IPS-20b (cell line): Measurements from ENCODE around the gene PGBD4.

ENCODE experiments used
- H3K27ac ChIP-seq: one replicate; pipeline ENCODE4 v1.5.1; 2013; ENCODE audit warnings: low read length
- H3K27me3 ChIP-seq: 2 replicates; pipeline ENCODE4 v1.6.1; 2013; ENCODE audit warnings: mild to moderate bottlenecking, low read length, inconsistent platforms; ENCODE audit not compliant: insufficient read depth
- H3K36me3 ChIP-seq: 2 replicates; pipeline ENCODE4 v1.6.1; 2013; ENCODE audit warnings: low read depth, mild to moderate bottlenecking, inconsistent platforms, low read length, moderate library complexity; ENCODE audit not compliant: insufficient read depth
- H3K4me1 ChIP-seq: 2 replicates; pipeline ENCODE4 v1.6.1; 2013; ENCODE audit warnings: mild to moderate bottlenecking, control low read depth, inconsistent platforms, low read length, moderate library complexity; ENCODE audit not compliant: insufficient read depth
- H3K4me3 ChIP-seq: 2 replicates; pipeline ENCODE4 v1.5.1; 2013; ENCODE audit warnings: mild to moderate bottlenecking, low read length, inconsistent platforms
- H3K9ac ChIP-seq: 2 replicates; pipeline ENCODE4 v1.6.1; 2013; ENCODE audit warnings: low read depth, mild to moderate bottlenecking, inconsistent platforms, low read length, moderate library complexity
- H3K9me3 ChIP-seq: 2 replicates; pipeline ENCODE4 v1.6.1; 2013; ENCODE audit warnings: mild to moderate bottlenecking, low read depth, low read length, inconsistent platforms; ENCODE audit not compliant: insufficient read depth

Gene PGBD4

DNA sequence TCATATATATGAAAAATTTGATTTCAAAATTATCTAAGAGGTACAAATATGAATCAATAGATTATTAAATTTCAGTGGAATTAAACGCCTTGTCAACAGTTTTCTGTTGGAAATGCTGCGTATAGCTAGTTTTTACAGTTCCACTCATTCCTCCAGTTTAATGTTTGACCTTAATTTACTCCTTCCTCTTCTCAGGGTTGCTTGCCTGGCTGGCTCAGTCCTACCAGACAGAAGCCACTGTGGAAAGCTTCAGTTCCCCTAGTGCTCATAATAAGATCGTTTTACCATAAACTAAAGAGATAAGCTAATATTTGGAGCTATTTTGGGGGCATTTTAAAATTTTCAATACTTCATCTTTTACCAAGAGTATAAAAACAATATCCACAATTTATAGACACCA is 23.0 kb upstream of the PGBD4 start:
- Histone ChIP-seq H3K27me3 (no peaks in the 10 kb centered on the region), H3K4me3 (no peak overlapping the region), H3K27ac (no peak overlapping the region), H3K36me3 (peaks cover 6% of the 10 kb centered on the region), H3K9me3 (no peaks in the 10 kb centered on the region), H3K9ac (no peak overlapping the region), H3K4me1 (no peaks in the 10 kb centered on the region)

DNA sequence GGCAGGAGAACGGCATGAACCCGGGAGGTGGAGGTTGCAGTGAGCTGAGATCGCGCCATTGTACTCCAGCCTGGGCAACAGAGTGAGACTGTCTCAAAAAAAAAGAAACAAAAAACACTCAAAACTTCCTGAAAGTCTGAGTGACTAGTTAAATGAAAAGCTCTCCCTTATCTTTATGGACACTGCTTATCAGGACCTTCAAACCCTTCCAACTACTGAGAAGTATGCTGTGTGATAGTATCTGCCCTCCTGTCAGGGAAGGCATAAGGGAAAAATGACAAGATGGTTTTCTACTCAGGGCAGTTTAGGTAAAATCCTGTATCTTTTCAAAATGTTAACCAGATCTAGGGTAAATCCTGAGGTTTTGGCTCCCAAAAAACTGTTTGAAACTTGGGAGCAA is 22.0 kb upstream of the PGBD4 start:
- Histone ChIP-seq H3K9ac (no peak overlapping the region), H3K36me3 (peaks cover 13% of the 10 kb centered on the region), H3K9me3 (no peaks in the 10 kb centered on the region), H3K27me3 (no peaks in the 10 kb centered on the region), H3K4me1 (no peaks in the 10 kb centered on the region), H3K4me3 (no peak overlapping the region), H3K27ac (no peak overlapping the region)

DNA sequence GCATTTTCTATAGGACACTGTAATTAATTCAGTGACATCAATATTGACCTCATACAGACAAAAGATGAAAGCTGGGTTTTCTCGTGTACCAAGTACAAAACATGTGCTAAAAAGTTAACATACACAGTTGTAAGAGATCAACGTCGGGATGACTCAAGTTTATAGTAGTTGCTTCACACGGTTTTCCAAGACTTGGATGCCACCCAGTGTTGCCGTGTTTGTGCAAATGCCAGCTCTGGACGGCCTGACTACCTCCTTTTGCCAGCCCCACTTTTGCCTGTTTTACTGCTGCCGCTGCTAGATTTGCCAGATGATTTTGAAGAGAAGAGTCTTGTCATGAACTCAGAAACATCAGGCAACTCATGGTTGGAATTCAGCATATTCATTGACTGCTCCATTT is 17.8 kb upstream of the PGBD4 start:
- Histone ChIP-seq H3K4me3 (no peak overlapping the region), H3K27me3 (no peaks in the 10 kb centered on the region), H3K9ac (no peak overlapping the region), H3K4me1 (no peaks in the 10 kb centered on the region), H3K27ac (no peak overlapping the region), H3K36me3 (peaks cover 29% of the 10 kb centered on the region), H3K9me3 (no peaks in the 10 kb centered on the region)

DNA sequence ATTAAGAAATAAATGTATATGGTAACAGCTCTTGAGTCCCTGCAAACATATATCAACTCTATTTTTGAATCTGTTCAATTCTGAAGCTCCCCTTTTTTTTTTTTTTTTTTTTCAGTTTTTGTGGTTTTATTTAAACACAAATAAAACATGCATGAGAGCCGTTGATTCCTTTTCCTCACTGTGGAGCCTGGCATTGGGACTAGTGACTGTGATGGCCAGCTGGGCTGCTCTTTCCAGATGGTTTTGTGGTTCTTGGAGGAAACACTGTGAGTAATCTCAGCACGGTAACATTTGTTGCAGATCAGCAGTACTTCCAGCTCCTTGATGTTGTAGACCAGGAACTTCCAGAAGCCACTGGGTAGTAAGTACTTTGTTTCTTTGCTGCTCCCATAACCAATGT is 16.1 kb upstream of the PGBD4 start:
- H3K36me3 ChIP-seq: peaks cover 38% of the 10 kb centered on the region
- no peaks in the 10 kb centered on the region for H3K4me1 ChIP-seq
- H3K9me3 ChIP-seq: no peaks in the 10 kb centered on the region
- H3K4me3 ChIP-seq: no peak overlapping the region
- H3K27ac ChIP-seq: no peak overlapping the region
- H3K27me3 ChIP-seq: no peaks in the 10 kb centered on the region
- H3K9ac ChIP-seq: no peak overlapping the region

DNA sequence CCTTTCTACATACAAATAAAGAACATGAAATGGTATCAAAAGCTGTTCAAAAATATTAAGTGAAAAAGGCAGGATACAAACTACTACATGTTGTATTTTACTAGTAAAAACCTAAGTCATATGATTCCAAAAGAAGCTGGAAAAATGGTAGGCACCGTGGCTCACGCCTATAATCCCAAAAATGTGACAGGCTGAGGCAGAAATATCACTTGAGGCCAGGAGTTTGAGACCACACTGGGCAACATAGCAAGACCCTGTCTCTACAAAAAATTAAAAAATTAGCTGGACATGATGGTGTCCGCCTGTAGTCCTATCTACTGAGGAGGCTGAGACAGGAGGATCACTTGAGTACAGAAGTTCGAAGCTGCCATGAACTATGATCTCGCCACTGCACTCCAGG is 2.0 kb upstream of the PGBD4 start:
- H3K4me3 ChIP-seq: no peak overlapping the region
- no peaks in the 10 kb centered on the region for H3K9me3 ChIP-seq
- H3K27ac ChIP-seq: no peak overlapping the region
- H3K36me3 ChIP-seq: peaks cover 11% of the 10 kb centered on the region
- H3K27me3 ChIP-seq: no peaks in the 10 kb centered on the region
- H3K4me1 ChIP-seq: peaks cover 6% of the 10 kb centered on the region
- no peak overlapping the region for H3K9ac ChIP-seq

DNA sequence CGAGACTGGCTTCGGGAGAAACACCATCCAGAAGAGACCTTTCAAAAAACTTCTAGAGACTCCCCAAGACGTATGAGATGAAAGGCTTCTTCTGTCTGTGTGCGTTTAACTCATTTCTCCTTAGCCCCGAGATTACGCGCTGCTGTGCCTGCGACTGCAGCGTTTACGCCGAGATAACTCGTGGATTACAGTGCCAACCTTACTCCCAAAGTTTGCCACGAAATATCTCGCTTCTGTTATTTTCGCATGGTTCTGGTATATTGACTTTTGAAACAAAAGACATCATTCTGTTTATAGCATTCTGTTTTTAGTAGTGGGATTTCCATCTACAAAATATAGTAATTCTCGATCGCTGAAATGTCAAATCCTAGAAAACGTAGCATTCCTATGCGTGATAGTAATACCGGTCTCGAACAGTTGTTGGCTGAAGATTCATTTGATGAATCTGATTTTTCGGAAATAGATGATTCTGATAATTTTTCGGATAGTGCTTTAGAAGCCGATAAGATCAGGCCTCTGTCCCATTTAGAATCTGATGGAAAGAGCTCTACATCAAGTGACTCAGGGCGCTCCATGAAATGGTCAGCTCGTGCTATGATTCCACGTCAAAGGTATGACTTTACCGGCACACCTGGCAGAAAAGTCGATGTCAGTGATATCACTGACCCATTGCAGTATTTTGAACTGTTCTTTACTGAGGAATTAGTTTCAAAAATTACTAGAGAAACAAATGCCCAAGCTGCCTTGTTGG is 467 bp downstream of the PGBD4 start:
- Histone ChIP-seq H3K4me3 (peak overlapping the region; percentile 91), H3K27ac (peak overlapping the region; percentile 14), H3K36me3 (no peaks in the 10 kb centered on the region), H3K4me1 (peaks cover 6% of the 10 kb centered on the region), H3K9ac (peak overlapping the region; percentile 74; the same call in 1 of the 2 replicates), H3K9me3 (no peaks in the 10 kb centered on the region), H3K27me3 (no peaks in the 10 kb centered on the region)

DNA sequence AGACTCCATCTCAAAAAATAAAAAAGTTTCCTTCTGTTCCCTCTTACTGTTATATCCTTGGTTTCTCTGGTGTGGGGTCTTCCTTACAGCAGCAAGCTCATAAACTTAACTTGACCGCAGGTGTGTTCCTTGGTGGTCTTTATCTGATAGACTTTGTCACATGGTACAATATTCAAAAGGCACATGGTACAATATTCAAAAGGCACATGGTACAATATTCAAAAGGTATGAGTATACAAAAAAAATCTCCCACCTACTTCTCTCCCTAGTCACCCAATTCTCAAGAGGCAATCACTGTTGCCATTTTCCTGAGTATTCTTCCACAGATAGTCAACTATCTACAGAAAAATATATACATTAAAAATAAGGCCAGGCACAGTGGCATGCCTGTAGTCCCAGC is 4.5 kb downstream of the PGBD4 start:
- H3K4me3 ChIP-seq: no peak overlapping the region
- no peaks in the 10 kb centered on the region for H3K27me3 ChIP-seq
- no peak overlapping the region for H3K27ac ChIP-seq
- H3K9me3 ChIP-seq: no peaks in the 10 kb centered on the region
- H3K9ac ChIP-seq: no peak overlapping the region
- H3K36me3 ChIP-seq: no peaks in the 10 kb centered on the region
- no peaks in the 10 kb centered on the region for H3K4me1 ChIP-seq

DNA sequence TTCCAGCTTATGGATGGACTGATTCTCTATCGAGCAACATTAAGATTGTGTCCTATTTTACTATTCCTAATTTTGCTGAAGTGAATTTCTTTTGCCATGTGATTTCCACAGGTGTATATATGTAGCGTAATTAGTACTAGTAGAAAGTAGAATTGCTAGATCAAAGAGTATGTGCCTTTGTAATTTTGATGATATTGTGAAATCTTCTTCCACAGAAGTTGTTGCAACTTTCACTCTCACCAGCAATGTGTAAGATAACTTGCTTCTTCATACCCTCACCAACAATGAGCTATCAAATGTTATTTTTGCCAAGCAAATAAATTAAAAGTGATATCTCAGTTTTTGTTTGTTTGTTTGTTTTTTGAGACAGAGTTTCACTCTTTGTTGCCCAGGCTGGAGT is 5.4 kb downstream of the PGBD4 start:
- Histone ChIP-seq H3K9me3 (no peaks in the 10 kb centered on the region), H3K9ac (no peak overlapping the region), H3K4me1 (no peaks in the 10 kb centered on the region), H3K27me3 (no peaks in the 10 kb centered on the region), H3K36me3 (no peaks in the 10 kb centered on the region), H3K27ac (no peak overlapping the region), H3K4me3 (no peak overlapping the region)

DNA sequence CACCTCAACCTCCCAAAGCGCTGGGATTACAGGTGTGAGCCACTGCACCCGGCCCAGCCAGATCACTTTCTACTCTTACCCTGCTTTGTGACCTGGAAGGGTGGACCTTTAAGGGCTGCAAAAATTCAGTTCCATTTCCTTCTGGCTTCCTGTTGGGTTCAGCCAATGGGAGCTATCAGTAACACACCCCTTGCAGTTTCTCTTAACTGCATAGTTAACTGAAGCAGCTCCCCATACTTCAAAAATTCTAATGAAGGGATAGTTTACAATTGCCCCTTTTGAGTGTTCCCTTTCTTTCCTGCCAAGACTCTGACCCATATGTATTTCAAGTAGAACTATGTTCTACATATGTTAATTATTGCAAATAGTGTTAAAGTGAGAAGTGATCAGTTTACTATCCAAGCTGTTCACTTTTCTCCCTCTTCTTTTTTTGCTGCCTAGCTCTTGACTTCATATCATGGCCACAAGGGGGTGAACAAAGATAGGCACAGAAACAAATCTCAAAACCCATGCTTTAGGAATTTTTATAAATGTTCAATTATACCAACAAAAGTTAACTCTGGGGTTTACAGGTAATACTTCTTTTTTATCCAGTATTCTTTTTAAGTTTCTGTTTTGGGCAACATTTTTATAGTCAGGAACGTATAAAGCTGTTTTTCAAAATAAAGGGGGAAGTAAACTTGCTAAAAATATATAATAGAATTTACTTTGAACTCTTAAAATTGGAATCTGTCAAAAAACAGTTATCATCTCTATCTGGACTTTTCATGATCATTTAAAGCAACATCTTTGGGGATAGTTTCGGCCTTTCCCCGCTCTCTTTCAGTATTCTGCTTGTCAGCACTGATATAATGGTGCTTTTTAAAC is 8.1 kb downstream of the PGBD4 start:
- no peaks in the 10 kb centered on the region for H3K27me3 ChIP-seq
- H3K27ac ChIP-seq: no peak overlapping the region
- H3K9ac ChIP-seq: no peak overlapping the region
- no peaks in the 10 kb centered on the region for H3K4me1 ChIP-seq
- no peaks in the 10 kb centered on the region for H3K36me3 ChIP-seq
- no peak overlapping the region for H3K4me3 ChIP-seq
- no peaks in the 10 kb centered on the region for H3K9me3 ChIP-seq

DNA sequence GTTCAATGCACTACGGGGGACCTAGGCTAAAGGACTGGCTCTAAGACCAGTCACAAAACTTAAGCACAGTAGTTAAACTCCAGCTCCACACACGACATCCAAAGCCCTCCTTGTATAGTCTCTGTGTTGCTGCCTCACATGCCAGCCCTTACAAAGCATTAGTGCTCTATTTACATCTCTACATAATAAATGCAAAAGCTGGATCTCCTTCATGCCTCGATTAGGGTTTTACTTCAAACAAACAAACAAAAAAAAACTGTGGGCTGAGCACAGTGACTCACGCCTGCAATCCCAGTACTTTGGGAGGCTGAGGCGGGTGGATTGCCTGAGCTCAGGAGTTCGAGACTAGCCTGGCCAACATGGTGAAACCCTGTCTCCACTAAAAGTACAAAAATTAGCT is 9.6 kb downstream of the PGBD4 start:
- Histone ChIP-seq H3K27ac (no peak overlapping the region), H3K36me3 (no peaks in the 10 kb centered on the region), H3K4me1 (no peaks in the 10 kb centered on the region), H3K9me3 (no peaks in the 10 kb centered on the region), H3K4me3 (no peak overlapping the region), H3K9ac (no peak overlapping the region; the same call in 1 of the 2 replicates), H3K27me3 (no peaks in the 10 kb centered on the region)

DNA sequence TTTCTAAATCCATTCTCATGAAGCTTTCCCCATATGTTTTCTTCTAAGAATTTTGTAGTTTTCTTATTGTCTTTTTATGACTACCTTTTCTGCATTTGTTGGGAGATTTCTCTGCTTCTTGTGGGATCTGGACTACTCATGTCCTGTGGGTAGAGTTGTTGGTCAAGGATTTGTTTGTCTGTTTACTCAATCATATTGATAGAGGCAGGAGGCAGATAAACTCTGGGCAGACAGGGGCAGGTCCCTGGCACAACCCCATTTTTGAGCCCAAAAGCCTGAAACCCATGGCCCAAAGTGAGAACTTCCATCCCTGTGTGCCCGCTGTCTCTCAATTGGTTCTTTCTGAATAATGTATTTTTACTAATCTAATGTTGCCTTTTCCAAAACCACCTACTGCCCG is 12.3 kb downstream of the PGBD4 start:
- Histone ChIP-seq H3K27me3 (no peaks in the 10 kb centered on the region), H3K36me3 (no peaks in the 10 kb centered on the region), H3K4me3 (no peak overlapping the region), H3K9ac (no peak overlapping the region), H3K4me1 (no peaks in the 10 kb centered on the region), H3K27ac (no peak overlapping the region), H3K9me3 (no peaks in the 10 kb centered on the region)

DNA sequence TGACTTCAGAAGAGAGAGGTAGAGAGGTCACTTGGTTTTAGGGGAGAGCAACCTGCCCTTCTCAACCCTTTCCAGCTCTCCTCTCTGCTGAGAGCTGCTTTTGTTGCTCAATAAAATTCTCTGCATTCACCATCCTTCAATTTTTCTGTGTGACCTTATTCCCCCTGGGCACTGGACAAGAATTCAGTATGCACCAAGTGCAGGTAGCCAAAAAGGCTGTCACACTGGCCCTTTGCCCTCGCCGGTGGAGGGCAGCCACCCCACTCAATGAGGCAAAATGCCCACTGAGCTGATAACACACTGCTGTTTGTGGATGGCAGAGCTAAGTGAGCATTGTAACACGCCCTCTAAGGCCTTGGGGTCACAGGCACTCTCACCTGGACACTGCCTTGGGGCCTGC is 12.9 kb downstream of the PGBD4 start:
- H3K27me3 ChIP-seq: no peaks in the 10 kb centered on the region

More for the DNA sequence above, 12.9 kb downstream of the PGBD4 start:
- H3K27ac ChIP-seq: no peak overlapping the region
- no peaks in the 10 kb centered on the region for H3K9me3 ChIP-seq
- no peaks in the 10 kb centered on the region for H3K36me3 ChIP-seq
- no peaks in the 10 kb centered on the region for H3K4me1 ChIP-seq
- H3K9ac ChIP-seq: no peak overlapping the region
- H3K4me3 ChIP-seq: no peak overlapping the region
